GM19438 (cell line): ENCODE results near the gene CLIC3.
A peak's percentile ranks its signal among the peaks of the same experiment; 100 is the strongest.

ENCODE experiments used
- ATAC-seq: cut with Tn5 transposase; IDR thresholded peaks from one replicate; pipeline ENCODE4 v1.9.1; 2021; ENCODE audit warnings: low read depth; ENCODE audit not compliant: unreplicated experiment

The CLIC3 gene

DNA sequence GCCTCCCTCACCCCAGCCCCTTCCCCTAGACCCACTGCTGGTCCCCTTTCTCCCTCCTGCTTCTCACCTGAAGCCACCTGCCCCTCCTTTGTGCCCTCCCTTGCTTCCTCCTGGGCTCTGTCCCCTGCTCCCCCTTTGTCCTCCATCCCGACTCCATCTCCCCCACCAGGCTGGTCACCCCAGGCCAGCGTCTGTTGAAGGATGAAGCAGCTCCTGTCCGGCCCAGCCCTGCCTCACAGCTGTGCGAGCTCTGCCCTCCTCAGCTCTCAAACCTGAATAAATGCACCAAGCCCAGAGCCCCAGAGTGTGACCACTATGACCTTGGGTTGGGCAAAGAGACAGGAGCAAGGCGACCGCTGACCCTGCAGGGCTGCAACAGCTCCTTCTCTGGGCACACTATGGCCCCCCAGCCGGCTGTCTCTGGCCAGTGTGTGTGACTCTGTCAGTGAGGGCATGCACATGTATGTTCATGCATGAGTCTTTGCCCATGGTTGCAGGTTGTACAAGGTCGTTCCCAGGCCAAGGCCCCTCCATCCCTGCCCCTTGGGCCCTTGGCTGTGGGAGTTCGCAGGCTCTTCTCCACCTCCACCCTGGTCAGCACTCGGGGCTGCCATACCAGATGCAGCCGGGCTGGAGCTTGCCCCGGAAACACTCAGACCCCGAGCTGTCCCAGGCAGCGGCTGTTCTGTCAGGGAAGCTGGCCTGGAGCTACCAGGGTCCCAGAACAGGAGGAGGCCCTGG lies 41.0 kb downstream of the CLIC3 start:
- ATAC-seq = no peak

DNA sequence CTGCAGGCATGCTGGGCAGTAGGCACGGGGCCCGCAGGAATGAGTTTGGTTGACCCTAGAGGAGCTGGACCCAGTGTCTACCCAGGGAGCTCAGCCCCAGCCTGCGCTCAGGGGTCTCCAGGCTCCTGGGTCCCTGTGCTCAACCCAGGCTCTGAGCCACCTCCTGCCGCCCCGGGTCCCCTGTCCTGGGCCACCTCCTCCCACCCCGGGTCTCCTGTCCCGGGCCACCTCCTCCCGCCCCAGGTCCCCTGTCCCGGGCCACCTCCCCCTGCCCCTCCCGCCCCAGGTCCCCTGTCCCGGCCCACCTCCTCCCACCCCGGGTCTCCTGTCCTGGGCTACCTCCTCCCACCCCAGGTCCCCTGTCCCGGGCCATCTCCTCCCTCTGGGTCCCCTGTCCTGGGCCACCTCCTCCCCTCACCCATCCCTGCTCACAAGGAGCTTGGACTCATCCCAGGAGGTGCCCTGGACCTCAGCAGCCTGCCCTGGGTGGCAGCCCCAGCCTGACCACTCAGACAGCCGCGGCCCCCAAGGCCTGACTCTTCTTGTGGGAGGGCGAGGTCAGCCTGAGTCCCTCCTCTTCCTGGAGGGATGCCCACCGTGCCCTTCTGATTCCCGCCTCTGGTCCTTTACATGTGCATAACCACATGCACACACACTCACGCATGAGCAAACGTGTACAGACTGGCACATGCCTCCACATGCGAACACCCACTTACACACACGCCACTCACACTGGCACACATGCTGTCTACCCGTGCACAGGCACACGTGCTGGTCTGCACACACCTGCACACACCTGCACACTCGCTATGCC lies 41.9 kb downstream of the CLIC3 start:
- no peak for ATAC-seq

DNA sequence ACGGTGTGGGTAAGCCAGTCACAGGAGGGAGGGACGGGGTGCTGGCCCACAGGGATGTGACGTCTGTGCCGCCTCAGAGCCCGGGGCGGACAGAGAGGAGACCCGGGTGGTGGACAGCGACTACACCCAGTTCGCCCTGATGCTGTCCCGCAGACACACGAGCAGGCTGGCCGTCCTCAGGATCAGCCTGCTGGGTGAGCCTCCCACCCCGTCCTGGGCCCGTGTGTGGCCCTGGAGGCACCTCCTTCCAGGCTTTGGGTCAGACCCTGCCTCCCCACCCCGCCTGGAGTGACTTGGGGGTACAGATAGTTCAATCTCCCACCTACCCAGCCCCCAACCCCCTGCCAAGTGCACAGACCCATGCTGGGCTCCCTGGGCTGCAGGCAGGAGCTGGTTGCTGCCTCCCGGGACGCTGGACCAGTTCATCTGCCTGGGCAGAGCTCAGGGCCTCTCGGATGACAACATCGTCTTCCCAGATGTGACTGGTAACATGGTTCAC lies 42.5 kb downstream of the CLIC3 start:
- no peak for ATAC-seq

DNA sequence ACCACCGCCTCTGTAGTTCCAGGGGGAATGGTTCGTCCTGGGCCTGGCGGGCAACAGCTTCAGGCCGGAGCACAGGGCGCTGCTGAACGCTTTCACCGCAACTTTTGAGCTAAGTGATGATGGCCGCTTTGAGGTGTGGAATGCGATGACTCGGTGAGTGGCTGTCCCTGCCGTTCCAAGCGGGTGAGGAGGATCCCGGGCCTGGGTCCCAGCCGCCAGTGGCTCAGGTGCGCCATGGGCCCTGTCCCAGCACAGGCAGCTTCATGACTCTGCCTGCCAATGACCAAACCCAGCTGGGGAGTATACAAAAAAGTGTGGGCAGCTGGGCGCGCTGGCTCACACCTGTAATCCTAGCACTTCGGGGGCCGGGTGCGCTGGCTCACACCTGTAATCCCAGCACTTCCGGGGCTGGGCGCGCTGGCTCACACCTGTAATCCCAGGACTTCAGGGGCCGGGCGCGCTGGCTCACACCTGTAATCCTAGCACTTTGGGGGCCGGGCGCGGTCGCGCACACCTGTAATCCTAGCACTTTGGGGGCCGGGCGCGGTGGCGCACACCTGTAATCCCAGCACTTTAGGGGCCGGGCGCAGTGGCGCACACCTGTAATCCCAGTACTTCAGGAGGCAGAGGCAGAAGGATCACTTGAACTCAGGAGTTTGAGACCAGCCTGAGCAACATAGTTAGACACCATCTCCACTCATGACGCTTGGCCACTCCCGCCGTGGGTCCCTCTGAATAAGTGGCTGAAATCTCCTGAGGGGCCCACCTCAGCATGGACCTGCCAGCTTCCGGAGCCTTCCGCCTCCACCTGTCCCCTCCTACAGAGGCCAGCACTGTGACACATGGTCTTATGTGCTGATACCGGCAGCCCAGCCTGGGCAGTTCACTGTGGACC lies 43.2 kb downstream of the CLIC3 start:
- no peak for ATAC-seq

DNA sequence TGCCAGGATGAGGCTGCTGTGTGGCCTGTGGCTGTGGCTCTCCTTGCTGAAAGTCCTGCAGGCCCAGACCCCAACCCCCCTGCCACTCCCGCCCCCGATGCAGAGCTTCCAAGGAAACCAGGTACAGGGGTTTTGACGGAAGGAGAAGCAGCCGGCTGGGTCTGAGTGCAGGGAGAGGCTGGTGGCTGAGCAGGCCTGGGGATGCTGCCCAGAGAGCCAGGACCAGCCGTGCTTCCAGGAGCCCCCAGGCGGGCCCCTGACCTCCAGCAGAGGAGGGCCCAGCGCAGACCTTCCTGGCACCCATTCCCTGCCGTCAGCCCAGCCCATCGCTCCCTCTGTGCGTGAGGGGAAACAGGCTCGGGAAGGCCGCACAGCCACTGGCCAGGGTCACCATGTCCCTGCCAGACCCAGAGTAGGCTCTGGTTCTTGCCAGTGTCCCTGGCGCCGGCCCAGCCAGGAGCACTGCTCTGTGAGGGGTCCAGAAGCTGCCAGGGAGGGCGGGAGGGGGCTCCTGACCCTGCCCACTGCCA lies 44.0 kb downstream of the CLIC3 start:
- ATAC-seq = no peak

DNA sequence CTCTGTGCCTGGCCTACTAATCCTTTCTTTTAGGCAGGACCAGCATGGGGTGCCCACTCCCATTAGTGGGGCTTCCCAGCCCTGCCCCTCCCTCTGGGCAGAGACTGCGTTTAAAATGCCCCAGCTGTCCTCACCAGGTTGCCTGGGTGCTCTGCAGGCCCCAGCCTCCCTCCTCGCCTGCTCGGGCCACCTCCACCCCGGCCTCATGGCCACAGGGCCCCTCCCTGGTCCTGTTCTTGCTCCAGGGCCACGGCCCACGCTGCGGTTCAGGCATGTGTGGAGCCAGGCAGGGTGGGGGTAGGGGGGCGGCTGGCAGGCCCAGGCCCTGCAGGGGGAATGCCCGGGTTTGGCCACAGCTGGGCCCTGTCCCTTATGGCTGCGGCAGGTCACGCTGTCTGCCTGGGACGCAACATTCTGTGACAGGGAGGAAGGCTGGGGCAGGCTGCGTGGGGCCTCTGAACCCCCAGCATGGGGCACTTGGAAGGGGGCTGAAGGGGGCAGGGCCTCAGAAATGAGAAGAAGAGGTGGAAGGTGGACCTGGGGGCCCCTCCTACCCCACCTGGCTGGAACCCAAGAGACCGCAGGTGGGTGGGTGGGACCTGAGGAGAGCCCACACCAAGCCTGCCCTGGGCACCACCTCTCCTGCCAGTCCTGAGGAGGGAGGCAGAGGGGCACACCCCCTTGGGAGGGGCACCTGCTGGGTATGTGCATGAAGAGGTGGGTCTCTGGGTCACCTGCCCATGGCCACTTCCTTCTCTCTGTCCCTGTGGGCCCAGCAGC lies 44.6 kb downstream of the CLIC3 start, which contains the start of gene LCN12:
Gene LCN12 (plus strand): TSS at position 733 of the 780 bp plus-strand sequence. CDS start 55 bp downstream, outside the sequence.
- ATAC-seq = no peak

DNA sequence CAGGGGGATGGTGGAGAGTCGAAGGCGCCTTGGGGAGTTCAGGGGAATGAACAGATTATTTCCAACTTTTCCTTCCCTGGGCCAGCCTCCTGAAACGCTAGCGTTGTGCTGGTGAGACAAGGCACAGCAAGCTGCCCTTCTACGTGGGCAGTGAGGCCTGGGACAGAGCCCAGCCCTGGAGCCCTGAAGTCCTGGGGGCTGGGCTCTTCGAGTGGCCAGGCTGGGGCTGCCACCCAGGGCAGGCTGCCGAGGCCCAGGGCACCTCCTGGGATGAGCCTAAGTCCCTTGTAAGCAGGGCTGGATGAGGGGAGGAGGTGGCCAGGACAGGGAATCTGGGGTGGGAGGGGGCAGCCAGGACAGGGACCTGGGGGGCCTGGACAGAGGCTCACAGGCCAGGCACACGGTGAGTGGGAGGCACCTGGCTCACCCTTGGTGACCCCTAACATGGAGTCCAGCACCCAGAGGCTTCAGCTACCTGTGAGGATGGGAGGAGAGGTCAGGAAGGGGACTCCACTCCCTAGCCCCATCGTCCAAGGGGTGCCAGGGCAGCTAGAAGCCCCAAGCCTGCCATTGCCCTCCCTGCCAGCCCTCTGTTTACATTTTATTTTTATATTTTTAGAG lies 45.6 kb downstream of the CLIC3 start:
- no peak for ATAC-seq

DNA sequence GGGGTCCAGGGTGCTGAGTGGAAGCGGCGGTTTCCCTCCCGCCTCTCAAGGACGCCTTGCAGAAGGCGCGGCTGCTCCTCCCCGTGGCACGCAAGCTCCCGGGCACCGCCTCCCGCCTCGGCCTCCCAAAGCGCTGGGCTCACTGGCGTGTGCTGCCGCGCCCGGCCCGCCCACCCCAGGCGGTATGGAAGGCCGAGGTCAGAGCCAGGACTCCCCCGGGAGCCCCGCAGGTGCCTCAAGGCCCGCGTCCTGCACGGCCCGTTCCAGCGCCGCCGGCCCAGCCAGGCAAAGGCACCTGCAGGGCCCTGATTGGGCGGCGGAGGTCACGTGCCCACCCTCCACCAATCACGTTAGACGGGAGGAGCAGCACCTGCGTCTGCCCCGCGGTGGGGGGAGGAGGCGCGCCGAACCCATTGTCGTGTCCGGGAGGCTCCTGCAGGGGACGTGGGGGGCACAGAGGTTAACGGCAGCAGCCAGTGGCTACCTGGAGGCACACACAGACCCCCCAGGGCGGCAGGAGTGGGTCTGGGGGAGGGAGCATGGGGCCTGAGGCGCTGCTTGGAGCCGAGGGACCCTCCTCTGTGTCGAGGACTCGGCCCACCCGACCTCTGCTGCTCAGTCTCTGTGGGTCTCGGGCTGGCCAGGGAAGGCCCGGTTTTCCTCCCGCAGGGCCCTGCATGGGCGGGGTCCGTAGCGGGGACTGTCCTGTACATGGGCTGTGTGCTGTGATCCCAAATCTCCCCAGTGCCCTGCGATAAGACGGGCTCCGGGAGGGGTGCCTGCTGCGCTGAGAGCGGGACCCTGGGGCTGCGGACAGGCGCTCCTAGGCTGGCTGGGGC lies 46.3 kb downstream of the CLIC3 start:
- ATAC-seq = peak; percentile 81

DNA sequence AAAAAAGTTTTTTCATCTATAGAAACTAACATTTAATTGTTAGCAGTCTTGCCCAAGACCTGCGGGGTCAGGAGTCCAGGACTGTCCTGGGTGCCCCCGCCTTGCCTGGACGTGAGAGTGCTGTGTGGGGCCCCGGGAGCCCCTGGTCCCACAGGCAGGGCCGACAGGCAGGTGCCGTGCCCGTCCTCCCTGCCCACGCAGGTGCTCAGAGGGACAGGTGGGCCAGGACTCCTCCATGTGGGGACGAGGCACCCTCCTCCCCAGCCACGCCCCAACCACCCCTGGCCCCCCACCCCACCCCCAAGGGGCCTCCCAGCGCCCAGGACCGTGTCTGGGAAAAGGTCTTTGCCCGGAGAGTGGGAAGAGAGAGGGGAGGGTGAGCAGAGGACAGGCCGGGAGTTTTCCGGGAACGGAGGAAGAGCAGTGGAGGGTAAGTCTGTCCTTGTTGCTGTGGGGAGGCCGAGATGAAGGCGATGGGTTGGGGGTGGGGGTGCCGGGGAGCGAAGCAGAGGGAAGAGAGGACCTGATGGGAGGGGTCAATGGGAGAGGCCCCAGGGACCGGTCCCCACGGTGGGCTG lies 47.0 kb downstream of the CLIC3 start:
- ATAC-seq = no peak

DNA sequence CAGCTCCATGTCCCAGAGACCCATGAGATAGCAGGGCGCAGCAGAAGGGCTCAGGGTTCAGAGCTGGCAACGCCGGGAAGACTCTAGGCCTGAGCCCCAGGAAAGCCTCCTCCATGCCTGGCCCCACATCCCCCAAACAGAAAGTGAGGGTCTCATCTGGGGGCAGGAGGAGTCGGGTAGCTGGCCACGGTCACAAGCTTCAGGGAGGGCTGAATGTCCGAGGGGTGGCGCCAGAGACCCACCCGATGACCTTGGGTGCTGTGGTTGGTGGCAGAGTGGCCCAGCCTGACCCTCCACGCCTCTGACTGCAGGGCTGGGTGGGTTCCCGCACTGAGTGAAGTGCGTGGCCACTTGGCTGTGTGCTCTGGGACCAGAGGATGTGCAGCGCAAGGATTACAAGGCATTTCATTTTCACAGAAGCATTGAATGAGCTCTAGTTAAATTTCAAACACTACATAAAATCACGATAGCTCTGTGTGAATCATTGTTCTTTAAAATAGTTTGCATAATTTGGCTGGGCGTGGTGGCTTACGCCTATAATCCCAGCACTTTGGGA lies 48.3 kb downstream of the CLIC3 start:
- no peak for ATAC-seq

DNA sequence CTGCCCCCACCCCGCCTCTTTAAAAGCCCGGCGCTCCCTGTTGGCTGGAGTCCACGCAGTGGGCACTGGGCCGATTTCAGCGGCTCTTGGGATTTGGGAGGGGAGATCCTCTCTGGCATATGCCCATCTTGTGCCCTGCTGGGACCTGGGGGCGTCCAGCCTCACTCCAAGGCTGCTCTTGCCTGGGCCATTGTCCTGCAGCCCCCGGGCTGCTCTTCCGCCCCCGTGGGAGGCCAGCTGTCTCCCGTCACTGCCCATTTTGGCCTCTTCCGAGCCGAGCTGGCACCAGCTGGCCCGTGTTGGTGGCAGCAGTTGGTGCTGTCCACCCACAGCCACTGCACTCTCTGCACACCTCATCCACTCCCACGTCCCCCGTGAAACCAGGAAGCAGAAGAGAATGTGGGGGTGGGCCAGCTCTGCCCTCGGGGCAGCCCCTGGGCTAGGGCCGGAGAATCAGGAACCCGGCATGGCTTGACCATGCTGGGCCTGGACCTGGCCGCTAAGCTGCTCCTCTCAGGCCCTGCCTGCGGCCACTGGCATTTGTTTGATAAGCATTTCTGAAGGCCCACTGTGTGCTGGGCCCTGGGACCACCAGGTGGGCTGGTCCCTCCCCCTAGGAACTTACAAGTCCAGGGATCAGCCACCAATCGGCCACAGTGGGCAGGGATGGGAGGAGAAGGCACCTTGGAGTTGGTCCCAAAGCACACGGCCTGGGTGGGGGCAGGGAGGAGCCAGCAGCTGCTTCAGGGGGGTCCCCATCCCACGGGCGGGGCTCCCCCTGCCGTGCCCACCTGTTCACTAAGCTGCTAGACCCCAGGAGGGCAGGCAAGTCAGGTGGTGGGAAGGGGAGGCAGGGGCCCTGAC lies 49.1 kb downstream of the CLIC3 start:
- no peak for ATAC-seq

DNA sequence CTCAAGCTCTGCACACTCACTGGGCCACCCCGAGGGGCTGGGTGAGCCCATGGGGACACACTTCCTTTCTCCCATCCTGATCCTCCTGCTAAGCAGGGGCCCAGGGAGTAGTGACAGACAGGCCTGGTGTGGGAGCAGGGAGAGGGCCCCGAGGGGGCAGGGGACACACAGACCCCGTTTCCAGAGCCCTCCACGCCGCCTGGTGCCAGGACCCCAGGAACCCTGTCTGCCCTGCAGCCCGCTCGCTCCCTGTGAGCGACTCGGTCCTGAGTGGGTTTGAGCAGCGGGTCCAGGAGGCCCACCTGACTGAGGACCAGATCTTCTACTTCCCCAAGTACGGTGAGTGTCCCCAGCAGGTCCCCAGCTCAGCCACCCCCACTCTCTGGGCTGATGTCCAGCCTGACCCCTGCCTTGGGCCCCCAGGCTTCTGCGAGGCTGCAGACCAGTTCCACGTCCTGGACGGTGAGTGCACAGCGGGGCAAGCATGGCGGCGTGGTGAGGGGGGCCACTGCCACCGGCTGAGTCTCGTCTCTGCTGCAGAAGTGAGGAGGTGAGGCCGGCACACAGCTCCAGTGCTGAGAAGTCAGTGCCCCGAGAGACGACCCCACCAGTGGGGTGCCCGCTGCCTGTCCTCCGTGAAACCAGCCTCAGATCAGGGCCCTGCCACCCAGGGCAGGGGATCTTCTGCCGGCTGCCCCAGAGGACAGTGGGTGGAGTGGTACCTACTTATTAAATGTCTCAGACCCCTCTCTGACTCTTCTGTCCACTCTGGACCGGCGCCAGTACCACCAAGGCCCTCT lies 49.9 kb downstream of the CLIC3 start:
- no peak for ATAC-seq

DNA sequence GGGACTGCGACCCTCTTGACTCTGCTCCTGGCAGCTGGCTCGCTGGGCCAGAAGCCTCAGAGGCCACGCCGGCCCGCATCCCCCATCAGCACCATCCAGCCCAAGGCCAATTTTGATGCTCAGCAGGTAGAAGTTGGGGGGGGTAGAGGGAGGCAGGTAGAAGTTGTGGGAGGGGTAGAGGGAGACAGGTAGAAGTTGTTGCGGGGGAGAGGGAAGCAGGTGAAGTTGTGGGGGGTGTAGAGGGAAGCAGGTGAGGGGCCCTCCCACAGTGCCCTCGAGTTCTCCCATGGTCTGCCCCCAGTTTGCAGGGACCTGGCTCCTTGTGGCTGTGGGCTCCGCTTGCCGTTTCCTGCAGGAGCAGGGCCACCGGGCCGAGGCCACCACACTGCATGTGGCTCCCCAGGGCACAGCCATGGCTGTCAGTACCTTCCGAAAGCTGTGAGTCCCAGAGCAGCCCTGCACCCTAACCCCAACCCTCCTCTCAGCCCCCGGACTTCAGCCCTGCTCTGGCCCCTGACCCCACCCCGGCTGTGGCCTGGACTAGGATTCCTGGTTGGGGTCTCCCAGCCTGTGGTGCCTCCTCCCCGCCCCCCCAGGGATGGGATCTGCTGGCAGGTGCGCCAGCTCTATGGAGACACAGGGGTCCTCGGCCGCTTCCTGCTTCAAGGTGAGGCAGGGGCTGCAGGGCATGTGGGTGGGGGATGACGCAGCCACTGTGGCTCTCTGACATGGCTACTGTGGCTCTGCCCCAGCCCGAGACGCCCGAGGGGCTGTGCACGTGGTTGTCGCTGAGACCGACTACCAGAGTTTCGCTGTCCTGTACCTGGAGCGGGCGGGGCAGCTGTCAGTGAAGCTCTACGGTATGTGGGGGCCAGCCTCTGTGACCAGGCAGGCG lies 50.8 kb downstream of the CLIC3 start:
- no peak for ATAC-seq
